ENCODE data around the gene DKC1.

DKC1 gene

DNA sequence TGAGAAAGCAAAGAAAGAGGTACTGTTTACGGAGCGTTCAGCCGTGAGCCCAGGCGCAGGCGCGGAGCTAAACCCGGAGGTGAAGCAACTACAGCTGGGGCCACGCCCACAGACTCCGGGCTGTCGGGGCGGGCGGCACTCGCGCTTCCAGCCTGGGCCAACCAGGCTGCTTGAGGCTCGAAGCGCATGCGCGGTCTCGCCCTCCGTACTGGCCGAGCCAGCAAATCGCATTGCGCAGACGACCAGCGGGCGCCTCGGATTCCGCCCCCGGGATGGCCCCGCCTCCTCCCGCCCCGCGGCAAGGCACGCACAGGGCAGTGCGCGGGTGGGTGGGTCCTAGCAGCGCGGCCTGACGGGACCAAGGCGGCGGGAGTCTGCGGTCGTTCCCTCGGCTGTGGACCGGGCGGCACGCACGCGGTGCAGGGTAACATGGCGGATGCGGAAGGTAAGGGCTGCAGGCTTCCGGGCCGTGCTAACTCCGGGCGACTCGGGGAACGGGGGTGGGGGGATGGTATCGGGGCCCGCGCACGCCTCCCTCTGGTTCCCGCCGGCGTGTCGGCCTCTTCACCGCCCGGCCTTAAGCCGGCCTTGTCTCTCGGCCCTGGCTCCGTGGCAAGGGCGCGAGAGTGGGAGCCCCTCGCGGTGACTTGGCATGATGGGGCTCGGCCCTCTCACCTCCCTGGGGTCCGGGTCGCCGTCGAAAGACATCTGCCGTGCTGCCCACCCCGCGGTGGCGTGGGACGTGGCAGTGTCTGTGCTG, at the start of gene DKC1:
TSS of gene DKC1 (plus strand) at position 328 of the 760 bp plus-strand sequence. CDS start at position 430, 102 bp downstream.
- peak; percentile 89 for DNase-seq (ENCODE audit: low spot score)

DNA sequence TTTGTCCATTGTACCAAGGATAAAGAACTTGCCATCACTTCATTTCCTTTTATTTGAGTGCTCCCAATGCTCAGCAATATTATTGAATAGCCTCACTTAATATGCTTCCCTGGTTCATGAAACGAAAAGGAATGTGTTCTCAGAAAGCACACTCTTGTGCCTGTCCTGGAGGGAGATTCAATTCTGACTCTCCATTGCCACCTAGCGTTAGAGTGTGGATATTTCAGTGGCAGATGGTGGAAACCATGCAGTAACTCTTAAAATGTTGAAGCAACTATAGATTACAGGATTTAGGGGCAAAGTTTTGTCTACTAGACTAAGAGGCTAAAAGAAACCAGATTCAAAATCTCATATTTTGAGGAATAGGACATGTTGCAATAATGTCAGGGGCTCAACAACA, 47.7 kb upstream of the DKC1 start:
- peak; percentile 58 for DNase-seq (ENCODE audit: low spot score)

DNA sequence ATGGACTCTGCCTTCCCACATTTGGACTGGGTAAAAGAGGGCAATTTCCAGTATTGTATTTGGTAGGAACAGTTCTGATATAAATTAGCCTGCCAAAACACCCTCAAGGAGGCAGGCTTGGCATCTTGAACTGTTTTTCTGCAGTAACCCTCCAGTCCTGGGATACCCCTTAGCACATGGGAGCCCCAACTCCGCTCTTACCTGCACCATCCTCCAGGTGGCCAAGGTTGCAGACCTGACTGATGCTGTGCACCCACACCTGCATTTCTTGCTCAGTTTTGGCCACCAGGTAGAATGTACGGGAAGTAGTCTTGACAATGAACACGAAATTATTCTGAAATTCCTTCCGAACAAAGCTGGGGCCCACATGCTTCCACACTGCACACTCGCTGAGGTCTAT, 46.8 kb upstream of the DKC1 start:
- DNase-seq (ENCODE audit: low spot score), result no peak

- DNase-seq (ENCODE audit: low spot score), result no peak
Observed at GRCh38 chrX:154717824-154718223, 44.8 kb upstream of the DKC1 start.

DNA sequence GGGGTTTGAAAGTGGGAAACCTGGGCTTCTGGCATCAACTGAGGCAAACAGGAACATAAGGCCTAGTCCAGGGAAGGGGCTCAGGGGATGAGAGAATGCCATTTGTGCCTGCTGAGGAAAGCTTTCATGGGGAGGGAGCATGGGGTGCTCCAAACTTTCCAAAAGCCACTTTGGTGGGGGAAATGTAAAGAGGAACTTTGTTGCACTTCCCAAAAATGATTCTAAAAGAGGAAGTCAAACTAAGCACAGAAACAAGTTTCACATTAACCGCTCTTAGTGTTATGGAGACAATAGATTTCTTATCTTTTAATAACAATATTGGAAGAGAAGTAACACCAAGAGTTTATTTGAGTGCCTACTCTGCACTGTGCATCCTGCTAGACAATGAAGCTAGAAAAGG, 44.0 kb upstream of the DKC1 start:
- peak; percentile 60 for DNase-seq (ENCODE audit: low spot score)

GRCh38 chrX:154719132-154719675, 43.5 kb upstream of the DKC1 start:
- peak; percentile 31 for DNase-seq (ENCODE audit: low spot score)

- DNase-seq (ENCODE audit: low spot score), result no peak
Observed at GRCh38 chrX:154720067-154720466, 42.6 kb upstream of the DKC1 start.

DNA sequence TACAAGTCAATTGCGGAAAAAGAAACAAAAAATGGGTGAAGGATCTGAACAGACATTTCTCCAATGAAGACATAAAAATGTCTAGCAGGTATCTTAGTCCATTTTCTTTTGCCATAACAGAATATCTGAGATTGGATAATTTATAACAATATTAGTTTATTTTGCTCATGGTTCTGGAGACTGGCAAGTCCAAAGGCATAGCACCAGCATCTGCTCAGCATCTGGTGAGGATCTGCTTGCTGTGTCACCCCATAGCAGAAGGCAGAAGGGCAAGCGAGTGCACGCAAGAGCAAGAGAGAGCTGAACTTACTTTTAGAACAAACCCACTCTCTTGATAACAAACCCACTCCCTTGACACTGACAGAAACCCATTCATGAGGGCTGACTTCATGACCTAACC, 41.5 kb upstream of the DKC1 start:
- no peak for DNase-seq (ENCODE audit: low spot score)

DNA sequence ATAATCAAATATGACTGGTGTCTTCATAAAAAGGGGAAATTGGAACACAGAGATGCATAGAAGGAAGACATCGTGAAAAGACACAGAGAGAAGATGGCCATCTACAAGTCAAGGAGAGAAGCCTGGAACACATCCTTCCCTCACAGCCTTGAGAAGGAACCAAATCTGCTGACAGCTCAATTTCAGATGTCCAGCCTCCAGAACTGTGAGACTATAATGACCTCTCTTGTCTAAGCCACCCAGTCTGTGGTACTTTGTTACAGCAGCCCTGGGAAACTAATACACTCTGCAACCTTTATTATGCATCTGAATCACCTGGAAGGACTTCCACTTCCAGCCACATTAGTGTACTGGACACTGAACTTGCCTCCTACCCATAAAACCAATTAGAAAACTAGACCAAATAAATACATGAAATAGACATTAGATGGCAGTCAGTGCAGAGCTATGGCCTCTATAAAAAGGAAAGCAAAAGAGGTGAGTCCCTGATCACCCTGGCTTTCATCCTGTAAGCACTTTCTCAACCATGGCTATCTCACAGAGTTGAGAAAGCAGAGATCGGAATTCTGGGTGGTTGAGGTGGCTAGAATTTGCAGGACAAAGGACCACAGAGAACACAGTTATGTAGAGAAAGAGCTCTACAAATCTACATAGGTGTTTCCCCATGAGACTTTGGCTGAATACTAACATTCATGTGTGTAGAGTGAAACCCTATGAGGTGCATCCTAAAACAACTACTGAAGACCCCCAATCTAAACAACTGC, 37.5 kb upstream of the DKC1 start:
- no peak for DNase-seq (ENCODE audit: low spot score)

GRCh38 chrX:154727418-154727817, 35.2 kb upstream of the DKC1 start:
- no peak for DNase-seq (ENCODE audit: low spot score)

GRCh38 chrX:154727871-154728270, 34.8 kb upstream of the DKC1 start:
- no peak for DNase-seq (ENCODE audit: low spot score)

DNA sequence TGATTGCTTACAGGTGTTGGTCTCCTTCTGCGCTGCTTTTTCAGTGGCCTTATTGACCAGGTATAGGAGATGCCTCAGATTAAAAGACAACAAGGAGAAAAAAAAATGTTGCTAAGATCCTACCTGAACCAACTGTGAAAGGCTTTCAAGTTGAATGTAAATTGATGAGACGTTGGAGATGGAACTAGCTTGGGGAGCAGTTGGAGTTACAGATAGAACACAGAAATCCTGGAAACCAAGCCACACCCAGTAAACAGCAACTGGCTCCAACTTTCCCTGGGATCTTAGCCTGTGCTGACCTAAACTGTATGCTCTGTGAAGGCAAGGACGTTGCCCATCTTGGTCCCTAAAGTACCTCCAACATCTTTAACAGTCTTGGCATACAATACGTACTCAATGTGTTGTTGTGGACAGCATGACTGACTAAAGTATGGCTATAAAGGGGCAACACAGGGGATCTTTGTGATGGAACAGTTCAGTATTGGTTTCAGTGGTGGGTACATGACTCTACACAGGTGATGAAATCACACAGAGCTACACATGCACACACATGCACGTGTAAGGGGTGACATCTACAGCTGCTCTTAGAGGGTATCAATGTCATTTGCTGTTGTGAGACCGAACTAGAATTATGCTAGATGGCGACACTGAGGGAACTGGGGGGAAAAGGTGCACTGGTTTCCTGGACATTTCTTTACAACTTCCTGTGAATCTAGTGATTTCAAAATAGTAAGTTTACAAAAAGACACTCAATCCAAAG, 34.1 kb upstream of the DKC1 start:
- DNase-seq (ENCODE audit: low spot score), result no peak

DNA sequence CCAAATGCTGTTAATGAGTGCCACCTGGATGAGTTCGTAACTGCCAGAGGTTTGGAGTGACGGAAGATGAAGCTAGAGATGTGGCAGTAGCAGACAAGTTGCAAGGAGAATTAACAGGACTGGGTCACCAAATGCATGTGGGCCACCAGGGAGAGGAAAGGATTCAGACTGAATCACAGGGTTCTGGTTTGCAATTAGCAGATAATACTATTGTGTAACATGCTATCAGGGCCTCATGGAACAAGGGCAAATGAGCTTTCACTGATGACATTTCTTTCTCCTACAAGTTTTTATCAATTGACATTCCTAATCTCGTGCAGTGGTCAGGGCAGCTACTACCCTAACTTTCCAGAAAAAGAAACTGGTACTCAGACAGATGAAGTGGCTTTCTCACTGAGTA, 33.2 kb upstream of the DKC1 start:
- DNase-seq (ENCODE audit: low spot score), result no peak

GRCh38 chrX:154730253-154730891, 32.3 kb upstream of the DKC1 start:
- no peak for DNase-seq (ENCODE audit: low spot score)

GRCh38 chrX:154731184-154731583, 31.5 kb upstream of the DKC1 start:
- no peak for DNase-seq (ENCODE audit: low spot score)

GRCh38 chrX:154731881-154732280, 30.8 kb upstream of the DKC1 start:
- DNase-seq (ENCODE audit: low spot score), result no peak

DNA sequence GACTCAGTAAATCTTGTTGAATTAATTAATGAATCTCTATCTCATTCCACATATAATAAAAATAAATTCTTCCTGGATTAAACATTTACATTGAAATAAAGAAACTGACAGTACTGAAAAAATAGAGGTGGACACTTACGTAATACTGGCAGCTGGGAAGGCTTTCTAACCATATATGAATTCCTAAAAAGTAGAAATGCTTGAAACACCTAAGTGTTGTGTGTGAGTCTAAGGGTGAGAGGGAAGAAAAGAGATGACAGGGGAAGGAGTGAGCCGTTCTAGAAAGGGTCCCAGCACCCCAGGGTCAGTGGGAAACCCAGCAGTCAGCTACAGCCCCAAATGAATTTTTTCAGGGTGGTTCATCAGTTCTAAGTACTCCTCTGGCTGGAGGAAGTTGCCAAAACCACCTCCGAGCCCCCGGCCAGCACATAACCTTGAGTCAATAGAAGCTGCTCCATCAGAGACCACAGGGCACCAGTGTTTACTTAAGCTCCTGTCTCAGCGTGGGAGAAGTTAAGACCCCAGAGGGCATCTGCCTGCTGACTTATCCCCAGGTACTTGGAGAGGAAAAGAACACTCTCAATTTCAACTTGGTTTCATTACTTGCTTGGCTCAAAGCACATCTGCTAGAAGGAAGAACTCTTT, 30.1 kb upstream of the DKC1 start:
- no peak for DNase-seq (ENCODE audit: low spot score)

- DNase-seq (ENCODE audit: low spot score), result no peak
Observed at GRCh38 chrX:154733066-154733425, 29.6 kb upstream of the DKC1 start.

GRCh38 chrX:154734061-154734781, 28.4 kb upstream of the DKC1 start:
- peak; percentile 61 for DNase-seq (ENCODE audit: low spot score)

GRCh38 chrX:154735695-154736393, 26.8 kb upstream of the DKC1 start:
- no peak for DNase-seq (ENCODE audit: low spot score)

Measured in pons (tissue), 1 donor.